ENCODE results near the gene SAMSN1. TPM values are rescaled to one million over a fixed set of nuclear protein-coding genes. Genes with fewer than 3 reads are reported as not detected.
"Not testable (repeated sequence)": the region's sequence is repeated elsewhere in the genome, so short reads cannot be mapped to it uniquely, and the experiment has no call there.

Gene SAMSN1
- polyA plus RNA-seq, 4 donors = 3.6 to 5.9 (median 4.5) TPM

DNA sequence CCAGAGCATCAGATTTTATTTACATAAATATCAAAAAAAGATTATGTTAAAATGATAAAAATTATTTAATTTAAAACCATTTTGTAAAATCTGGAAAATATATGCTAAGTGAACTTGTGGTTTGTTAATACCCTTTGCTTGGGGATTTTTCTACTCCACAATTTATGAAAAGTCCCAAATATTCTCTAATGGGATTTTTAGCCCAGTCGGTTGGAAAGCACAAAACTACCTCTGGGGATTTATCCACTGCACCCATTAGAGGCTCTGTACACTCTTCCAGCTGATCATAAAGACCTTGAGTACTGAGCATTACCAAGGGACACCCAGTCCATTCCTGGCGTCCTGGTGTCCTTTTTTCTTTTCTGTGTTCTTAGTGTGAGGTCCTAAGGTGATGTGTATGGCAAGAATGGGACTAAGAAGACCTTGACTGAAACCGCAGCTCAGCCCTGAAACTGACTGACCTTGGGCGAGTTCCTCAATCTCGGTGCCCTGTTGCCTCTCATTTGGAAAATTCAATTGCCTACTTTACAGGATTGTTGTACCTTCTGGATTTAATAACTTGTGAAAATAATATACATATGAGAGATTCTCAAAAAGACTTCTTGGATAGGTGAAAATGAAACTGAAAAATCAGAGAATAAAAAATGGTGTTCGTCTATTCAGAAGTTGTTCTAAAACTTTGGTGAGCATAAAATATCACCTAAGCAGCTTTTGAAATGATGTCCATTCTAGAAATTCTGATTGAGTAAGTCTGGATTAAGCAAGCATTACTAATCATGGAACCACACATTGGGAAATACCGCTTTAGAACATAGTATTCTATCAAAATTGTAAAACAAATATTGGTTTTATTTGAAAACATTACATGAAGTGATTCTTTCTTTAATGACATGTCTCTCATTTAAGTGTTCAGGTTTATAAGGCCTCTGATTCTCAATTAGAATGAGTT lies 21.5 kb upstream of the SAMSN1 start:
- no peak for DNase-seq (ENCODE audit: low read depth in 4 of 4, low spot score in 3 of 4)

DNA sequence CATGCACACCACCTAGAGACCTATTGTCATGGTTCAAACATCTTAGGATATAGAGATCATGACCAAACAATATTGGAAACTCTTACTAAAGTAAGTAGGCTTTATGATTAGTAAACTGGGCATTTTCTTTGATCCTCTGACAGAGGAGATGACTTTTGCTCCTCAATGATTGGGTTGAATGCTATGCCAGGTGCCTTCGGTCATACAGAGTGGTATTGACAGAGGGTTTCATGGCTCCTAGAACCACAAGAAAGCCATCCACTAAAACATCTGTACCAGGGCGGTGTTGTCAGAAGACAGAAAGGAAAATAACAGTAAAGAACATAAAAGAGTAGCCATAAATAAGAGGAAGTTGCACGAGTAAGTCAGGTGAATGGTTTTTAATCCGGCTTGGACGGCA lies 20.8 kb upstream of the SAMSN1 start:
- DNase-seq (ENCODE audit: low read depth in 4 of 4, low spot score in 3 of 4) = no peak

DNA sequence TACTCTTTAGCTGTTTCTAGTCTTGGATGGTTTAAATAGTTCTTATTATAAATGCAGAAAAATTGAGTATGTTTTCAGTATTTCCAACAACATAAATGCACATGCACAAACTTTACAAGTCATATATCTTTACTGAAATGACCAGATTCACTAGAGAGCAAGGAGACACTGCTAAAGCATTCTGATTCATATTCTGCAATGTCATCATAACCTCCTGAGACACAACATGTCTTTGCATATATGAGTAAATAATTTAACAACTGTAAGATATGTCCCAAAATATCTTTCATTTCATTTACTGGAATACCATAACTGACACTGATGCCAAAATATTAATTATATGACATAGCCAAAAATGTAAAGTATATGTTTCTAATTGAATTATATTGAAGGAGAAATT lies 16.8 kb upstream of the SAMSN1 start:
- no peak for DNase-seq (ENCODE audit: low read depth in 4 of 4, low spot score in 3 of 4)

DNA sequence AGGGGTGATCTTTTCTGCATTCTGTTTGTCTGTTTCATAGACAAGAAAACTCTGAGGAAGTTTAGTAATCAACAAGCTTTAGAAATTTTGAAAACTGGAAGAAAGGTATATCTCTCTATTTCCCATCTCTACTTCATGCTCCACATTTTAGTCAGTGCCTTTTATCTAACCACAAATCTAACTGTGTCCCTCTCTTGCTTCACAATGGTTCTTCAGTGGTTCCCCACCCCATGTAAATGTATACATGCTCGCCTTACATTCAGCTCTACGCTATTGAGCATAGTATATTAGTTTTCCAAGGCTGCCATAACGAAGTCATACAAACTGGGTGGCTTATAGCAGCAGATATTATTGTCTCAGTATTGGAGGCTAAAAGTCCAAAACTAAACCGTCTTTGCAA lies 14.4 kb upstream of the SAMSN1 start:
- no peak for DNase-seq (ENCODE audit: low read depth in 4 of 4, low spot score in 3 of 4)

DNA sequence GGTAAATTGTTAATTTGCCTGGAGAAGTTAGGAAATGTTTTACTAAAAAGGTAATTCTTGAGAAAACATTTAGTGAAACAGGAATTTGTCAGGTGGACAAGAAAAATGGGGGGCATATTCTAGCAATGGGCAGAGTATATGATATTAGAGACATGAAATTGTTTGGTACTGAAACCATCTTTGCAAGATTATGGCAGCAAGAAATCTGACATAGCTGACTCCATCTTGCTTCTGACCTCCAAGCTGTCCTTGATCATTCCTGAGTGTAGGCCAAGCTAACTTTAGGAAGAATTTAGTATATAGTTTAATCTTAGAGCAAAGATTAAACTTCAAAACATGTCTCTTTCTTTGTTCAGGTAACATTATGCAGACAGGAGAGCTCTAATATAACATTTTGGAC lies 14.0 kb upstream of the SAMSN1 start:
- no peak for DNase-seq (ENCODE audit: low read depth in 4 of 4, low spot score in 3 of 4)

DNA sequence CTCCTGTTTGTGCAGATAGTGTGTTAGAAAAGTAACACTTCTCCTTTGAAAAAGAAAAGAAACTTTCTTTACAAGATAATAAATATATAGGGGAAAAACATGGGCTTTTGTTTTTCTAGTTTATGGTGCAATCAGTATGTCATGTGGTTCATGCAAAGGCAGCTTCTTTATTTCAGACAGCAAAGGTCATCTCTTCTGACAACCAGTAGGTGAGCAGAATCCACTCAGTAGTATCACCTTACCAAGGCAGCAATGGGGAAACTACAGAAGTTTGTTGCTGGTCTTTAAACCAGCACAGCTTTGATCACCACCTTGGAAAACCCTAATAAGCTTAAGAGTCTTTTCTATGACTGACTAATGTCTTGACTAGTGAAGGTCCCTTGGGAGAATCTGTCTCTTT lies 13.0 kb upstream of the SAMSN1 start:
- DNase-seq (ENCODE audit: low read depth in 4 of 4, low spot score in 3 of 4) = no peak

DNA sequence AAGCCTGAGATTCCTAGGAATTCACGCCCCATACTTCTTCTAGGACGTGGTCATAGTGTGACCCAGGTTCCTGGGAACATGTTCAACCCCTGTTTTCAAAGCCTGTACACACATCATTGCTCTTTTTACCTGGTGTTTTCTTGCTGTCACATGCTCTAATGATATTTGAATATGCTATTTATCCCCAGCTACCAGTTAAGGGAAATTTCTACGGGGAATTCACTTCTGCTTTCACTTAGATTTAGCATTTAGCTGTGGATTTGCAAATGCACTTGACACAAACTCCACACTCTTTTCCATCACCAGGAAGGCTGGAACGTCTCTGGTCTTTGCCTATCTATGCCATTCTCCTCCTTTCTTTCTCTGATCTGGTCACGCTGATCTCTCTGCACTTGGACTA lies 11.3 kb upstream of the SAMSN1 start:
- no peak for DNase-seq (ENCODE audit: low read depth in 4 of 4, low spot score in 3 of 4)

DNA sequence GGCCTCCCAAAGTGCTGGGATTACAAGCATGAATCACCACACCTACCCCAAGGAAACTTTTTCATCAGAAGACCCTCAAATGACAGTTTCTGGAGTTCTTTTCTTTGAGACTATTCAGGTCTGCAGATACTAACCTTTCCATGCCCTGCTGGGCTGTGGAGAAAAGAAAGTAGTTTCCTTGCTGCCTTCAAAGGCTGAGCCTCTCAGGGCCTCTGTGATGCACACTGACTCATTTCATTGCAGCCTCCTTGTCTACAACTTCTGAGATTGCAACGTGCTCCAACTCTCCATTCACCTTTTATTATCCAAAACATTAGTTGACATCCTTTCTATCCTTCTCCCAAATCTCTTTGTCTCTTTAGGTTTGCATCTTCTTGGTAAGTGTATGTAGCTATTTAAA lies 8.8 kb upstream of the SAMSN1 start:
- DNase-seq (ENCODE audit: low read depth in 4 of 4, low spot score in 3 of 4) = no peak

DNA sequence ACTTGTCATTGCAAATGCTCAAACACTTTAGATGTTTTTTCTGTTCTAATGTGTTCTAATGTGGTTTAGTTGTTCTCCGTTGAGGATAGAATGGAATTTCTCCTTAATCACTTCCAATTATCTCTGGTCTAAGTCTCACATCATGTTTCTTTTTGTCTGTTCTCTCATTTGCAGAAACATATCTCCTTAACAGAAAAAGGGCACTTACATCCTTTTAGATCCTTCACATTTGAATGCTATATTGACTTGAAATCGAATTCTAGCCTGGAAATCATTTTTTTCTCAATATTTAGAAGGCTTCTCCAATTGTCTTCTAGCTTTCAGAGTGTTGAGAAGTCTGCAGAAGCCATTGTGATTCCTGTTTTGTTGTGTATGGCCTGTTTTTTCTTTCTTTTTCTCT lies 7.3 kb upstream of the SAMSN1 start:
- no peak for DNase-seq (ENCODE audit: low read depth in 4 of 4, low spot score in 3 of 4)

DNA sequence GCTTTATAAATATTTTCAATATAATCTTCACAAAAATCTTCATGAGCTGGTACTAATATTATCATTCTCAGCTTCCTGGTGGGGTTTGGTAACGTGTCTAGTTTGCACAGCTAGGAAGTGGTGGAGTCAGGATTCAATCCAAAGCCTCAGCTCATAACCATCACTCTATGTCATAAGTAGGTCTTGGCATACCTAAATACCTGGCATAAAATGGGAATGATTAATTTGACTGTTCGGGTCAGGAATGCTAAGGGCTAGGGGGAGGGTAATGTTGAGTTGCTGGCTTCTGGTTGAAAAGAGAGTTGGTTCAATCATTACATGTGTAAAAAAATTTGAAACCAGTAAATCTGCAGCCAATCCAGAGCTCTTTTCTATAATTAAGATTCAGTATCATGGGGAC lies 5.6 kb upstream of the SAMSN1 start:
- no peak for DNase-seq (ENCODE audit: low read depth in 4 of 4, low spot score in 3 of 4)

DNA sequence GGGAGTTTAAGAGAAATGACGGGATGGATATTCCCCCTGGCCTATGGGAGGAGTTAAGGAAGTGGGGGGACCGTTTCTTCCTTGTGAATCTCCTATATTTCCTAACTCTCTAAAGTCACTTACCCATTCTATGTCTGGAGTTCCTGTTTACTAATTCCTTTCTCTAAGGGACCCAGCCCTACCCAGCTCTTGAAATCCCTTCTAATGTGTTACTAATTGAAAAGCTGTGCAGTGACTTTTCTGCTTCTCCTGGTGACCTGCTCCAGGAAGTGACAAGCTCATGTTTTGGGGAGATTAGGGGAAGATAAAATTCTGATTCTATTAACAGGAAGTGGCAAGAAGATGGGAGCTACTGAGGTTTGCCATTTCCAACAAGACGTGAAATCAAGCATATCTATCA lies 4.0 kb upstream of the SAMSN1 start:
- no peak for DNase-seq (ENCODE audit: low read depth in 4 of 4, low spot score in 3 of 4)

DNA sequence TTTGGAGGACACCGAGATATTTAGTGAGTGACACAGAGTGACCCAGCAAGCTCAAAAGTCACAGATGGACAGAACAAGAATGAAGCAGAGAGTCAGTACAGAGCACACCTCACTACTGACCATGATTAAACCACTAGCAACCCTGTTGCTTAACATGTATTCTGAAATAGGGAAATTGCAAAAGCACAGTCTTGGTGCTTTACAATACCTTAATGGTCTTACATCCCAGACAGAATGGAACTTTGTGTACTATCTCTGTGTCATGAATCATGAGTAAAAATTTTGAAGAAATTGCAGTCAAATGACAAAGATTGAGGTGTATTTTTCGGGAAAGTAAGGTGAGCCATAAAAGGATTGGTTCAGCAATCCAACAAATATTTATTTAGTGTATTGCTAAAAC lies 2.7 kb upstream of the SAMSN1 start:
- DNase-seq (ENCODE audit: low read depth in 4 of 4, low spot score in 3 of 4) = no peak

DNA sequence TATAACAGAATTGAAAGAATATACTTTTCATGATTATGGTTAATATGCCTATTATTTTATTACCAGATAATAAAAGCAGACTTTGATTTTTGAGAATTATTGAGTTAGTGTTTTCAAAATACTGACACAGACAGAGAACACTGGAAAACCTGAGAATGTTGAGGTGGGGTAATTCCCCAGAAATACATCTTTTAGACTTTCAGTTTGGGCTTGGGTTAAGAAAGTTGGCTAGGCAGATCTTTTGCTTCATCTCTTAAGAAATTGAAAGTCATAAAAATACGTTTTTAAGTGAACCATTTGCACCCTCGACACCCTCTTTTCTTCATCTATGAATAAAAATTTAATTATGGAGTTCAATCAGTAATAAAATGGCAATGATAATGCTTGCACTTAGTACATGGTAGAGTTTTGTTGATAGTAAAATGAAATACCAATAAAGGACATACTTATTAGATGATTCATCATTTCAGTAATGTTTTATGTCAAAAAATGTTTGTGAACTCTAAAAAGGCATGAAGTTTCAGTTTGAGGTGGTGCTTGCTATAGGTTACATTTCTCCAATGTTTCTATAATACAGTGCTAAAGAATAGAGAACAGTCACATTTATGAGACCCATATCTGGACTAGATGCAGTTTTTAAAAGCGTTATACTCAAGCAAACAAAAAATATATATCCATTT lies 1.9 kb upstream of the SAMSN1 start:
- no peak for DNase-seq (ENCODE audit: low read depth in 4 of 4, low spot score in 3 of 4)

DNA sequence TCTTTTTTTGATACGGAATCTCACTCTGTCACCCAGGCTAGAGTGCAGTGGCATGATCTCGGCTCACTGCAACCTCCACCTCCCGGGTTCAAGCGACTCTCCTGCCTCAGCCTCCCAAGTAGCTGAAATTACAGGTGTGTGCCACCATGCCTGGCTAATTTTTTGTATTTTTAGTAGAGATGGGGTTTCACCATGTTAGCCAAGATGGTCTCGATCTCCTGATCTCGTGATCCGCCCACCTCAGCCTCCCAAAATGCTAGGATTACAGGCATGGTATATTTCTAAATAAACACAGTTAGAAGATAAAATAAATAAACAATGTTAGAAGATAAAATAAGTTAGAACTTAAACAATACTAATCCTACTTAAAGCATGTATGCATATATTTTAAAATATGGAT lies 604 bp upstream of the SAMSN1 start:
- DNase-seq (ENCODE audit: low read depth in 4 of 4, low spot score in 3 of 4) = not testable (repeated sequence)

DNA sequence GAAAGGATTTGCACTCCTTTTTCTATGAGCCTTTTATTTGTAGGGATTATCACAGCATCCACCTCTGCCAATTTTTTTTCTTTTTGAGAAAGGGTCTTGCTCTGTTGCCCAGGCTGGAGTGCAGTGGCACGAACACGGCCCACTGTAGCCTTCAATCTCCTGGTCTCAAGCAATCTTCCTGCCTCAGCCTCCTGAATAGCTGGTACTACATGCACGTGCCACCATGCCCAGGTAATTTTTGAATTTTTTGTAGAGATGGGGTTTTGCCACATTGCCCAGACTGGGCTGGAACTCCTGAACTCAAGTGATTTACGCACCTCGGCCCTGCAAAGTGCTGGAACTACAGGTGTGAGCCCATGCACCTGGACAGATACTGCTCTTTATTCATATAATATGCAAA lies 2.1 kb downstream of the SAMSN1 start:
- no peak for DNase-seq (ENCODE audit: low read depth in 4 of 4, low spot score in 3 of 4)

DNA sequence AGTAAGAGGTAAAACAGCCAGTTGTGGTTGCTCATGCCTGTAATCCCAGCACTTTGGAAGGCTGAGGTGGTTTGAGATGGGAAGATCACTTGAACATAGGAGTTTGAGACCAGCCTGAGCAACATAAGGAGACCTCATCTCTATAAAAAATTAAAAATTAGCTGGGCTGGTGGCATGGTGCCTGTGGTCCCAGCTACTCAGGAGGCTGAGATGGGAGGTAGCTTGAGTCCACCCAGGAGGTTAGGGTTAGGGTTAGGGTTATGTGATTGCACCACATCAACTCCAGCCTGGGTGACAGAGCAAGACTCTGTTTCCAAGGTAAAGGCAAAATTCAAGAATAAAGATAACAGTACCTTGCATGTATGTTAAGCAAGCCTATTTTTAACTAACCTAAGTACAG lies 3.5 kb downstream of the SAMSN1 start:
- DNase-seq (ENCODE audit: low read depth in 4 of 4, low spot score in 3 of 4) = no peak

DNA sequence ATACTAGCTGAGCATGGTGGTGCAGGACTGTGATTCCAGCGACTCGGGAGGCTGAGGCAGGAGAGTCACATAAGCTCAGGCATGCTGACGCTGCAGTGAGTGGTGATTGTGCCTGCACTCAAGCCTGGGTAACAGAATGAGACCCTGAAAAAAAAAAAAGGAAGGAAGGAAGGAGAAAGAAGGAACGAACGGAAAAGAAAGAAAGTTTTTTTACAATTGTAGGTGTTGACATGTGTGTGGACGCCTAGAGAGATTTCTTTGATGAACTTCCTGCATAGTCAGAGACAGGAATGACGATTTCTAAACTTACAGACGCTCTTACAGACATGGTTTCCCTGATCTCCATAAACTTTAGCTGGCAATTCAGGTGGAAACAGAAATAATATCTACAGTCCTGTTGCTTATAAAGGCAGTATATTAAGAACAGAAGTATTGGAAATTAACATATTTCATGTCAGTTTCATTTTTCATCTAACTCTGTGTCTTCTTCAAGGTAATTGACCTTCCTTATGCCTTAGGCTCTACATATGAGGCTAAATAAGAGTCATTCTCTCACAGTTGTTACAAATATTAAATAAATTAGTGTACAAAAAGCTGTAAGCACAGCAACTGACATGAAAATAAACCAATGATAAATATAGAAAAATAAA lies 4.1 kb downstream of the SAMSN1 start:
- no peak for DNase-seq (ENCODE audit: low read depth in 4 of 4, low spot score in 3 of 4)

DNA sequence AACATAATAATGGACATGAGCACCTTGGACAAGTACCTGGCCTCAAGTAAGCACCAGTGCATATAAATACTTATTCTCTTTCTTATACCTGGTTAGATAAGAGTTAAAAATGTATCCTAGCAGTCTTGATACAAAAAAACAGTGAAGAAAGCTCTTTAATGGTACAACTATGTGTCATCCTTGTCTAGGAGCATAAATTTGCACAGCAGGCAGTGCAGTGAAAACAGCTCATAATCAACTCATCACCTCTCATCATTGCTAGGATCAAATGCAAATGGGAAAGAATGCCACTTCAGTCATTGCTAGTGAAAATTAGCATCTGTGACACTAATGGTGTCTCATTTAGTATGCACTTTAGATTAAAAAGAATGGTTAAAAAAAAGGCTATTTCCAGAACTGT lies 7.6 kb downstream of the SAMSN1 start:
- DNase-seq (ENCODE audit: low read depth in 4 of 4, low spot score in 3 of 4) = no peak

DNA sequence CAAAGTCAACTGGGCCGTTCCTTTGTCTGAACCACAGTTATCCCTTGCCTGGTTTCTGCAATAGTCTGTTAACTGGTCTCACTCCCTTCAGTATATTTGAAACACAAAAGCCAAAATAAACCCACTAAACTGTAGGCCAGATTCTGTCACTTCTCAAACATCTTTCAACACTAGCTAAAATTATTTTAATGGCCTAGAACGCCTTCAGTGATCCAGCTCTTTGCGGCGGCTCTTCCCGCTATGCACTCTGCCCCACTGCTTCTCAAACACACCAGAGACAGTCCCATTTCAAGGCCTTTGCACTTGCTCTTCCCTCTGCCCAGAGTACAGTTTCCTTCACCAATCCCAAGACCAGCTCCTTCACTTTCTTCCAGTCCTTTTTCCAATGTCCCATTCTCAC lies 9.2 kb downstream of the SAMSN1 start:
- DNase-seq (ENCODE audit: low read depth in 4 of 4, low spot score in 3 of 4) = no peak

DNA sequence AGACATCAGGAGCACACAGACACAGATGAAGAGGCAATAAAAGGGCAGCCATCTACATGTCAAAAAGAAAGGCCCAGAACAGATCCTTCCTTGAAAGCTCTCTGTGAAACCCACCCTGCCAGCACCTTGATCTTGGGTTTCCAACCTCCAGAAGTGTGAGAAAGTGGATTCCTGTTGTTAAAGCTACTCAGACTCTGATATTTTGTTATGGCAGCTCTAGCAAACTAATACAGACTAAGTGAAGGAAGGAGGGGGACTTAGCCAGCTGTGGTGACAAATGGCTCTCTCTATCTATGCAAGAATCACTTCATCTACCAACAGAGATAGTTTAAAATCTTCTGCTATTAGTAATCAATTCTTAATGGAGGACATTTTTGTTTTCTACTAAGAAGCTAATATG lies 10.4 kb downstream of the SAMSN1 start:
- DNase-seq (ENCODE audit: low read depth in 4 of 4, low spot score in 3 of 4) = no peak

DNA sequence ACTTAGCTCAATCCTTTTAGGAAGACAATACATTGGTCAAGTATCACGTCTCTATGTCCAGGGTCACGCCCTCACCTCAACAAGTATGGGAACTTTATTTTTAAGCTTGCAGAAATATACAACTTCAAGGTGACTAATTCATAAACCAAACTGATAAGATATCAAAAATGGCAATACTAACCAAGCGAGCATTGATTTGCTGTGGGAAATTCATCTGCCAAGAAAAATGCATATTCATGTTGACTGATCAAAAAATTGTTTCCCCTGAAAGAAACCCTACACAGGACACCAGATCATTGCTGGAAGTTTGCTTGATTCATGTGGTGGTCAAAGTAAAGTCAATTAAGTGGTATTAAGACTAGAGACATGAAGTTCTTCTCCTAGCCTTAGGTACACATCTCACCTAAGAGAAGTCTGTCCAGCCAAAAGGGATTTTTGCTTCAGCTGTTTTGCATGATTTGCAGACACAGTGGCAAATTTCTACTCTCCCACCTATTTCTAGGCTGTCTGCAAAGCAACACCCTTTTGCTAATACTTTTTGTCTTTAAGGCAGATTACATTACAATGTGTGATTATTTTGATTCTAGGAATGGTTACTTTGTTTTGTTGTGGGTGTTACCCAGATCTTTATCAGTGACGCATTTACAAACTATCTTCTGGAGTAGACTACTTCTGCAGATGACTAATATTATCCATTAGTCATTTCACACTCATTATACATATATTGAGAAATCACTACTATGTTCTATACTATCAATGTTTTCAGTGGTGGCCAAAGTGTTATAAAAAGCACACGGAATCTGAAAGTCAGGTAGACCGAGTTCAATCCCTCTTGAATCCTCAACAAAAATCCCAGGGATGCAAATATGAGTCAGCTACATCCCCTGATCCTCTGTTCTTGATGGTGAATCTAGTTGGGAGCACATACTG lies 12.4 kb downstream of the SAMSN1 start:
- no peak for DNase-seq (ENCODE audit: low read depth in 4 of 4, low spot score in 3 of 4)
